Stimulated activated CD8-positive, alpha-beta memory T cell treated with anti-CD3 and anti-CD28 coated beads, Interleukin-15, amount 100 ng/mL, for 24 hours (primary cell): ENCODE data around the gene ZCCHC14.

ENCODE experiments used
- DNase-seq: peaks from one replicate; pipeline ENCODE4 v3.0.0-alpha.2; 2020; ENCODE audit warnings: low read depth

The ZCCHC14 gene

GRCh38 chr16:87431926-87432325 lies 60.9 kb downstream of the ZCCHC14 start:
- DNase-seq: no peak

GRCh38 chr16:87426423-87427215 lies 66.2 kb downstream of the ZCCHC14 start:
- DNase-seq: no peak

- no peak for DNase-seq
Observed at GRCh38 chr16:87425941-87426340, 66.9 kb downstream of the ZCCHC14 start.

GRCh38 chr16:87424266-87424665 lies 68.6 kb downstream of the ZCCHC14 start:
- DNase-seq: no peak

GRCh38 chr16:87423429-87423828 lies 69.4 kb downstream of the ZCCHC14 start:
- no peak for DNase-seq

- DNase-seq: no peak
Observed at GRCh38 chr16:87422106-87422505, 70.7 kb downstream of the ZCCHC14 start.

GRCh38 chr16:87421003-87421912 lies 71.6 kb downstream of the ZCCHC14 start:
- DNase-seq: no peak

- no peak for DNase-seq
Observed at GRCh38 chr16:87420026-87421002, 72.5 kb downstream of the ZCCHC14 start.

GRCh38 chr16:87418644-87419043 lies 74.2 kb downstream of the ZCCHC14 start:
- DNase-seq: no peak

- DNase-seq: no peak
Observed at GRCh38 chr16:87418216-87418615, 74.6 kb downstream of the ZCCHC14 start.

- no peak for DNase-seq
Observed at GRCh38 chr16:87417528-87417910, 75.3 kb downstream of the ZCCHC14 start.

GRCh38 chr16:87416826-87417527 lies 75.8 kb downstream of the ZCCHC14 start:
- no peak for DNase-seq

GRCh38 chr16:87415441-87415840 lies 77.4 kb downstream of the ZCCHC14 start:
- DNase-seq: no peak

- DNase-seq: no peak
Observed at GRCh38 chr16:87414251-87414680, 78.6 kb downstream of the ZCCHC14 start.

GRCh38 chr16:87412996-87413421 lies 79.8 kb downstream of the ZCCHC14 start:
- DNase-seq: no peak

GRCh38 chr16:87412371-87412995 lies 80.3 kb downstream of the ZCCHC14 start:
- DNase-seq: no peak

- no peak for DNase-seq
Observed at GRCh38 chr16:87411375-87412271, 81.2 kb downstream of the ZCCHC14 start.

GRCh38 chr16:87410968-87411367 lies 81.9 kb downstream of the ZCCHC14 start:
- no peak for DNase-seq

- no peak for DNase-seq
Observed at GRCh38 chr16:87410530-87410929, 82.3 kb downstream of the ZCCHC14 start.

GRCh38 chr16:87409781-87410180 lies 83.0 kb downstream of the ZCCHC14 start:
- DNase-seq: no peak
